Transverse colon (tissue), 4 donors: ENCODE measurements around the gene TNFRSF19. TPM values are rescaled to one million over a fixed set of nuclear protein-coding genes. Genes with fewer than 3 reads are reported as not detected.
A peak's percentile ranks its signal among the peaks of the same experiment; 100 is the strongest.
"Not testable (repeated sequence)": the region's sequence is repeated elsewhere in the genome, so short reads cannot be mapped to it uniquely, and the experiment has no call there.

Experiments
- DNase-seq: peaks from one replicate; pipeline ENCODE4 v3.0.0-alpha.2; 2019
- H3K27ac ChIP-seq, 4 donors: fragments of 200-600 bp; sonication (generic); 2 replicates each; pipeline ENCODE4 v1.5.1; 2016 to 2018; ENCODE audit warnings: inconsistent platforms in 4 of 4
- H3K27me3 ChIP-seq: fragments of 200-600 bp; sonication (generic); 2 replicates; pipeline ENCODE4 v1.5.1; 2017; ENCODE audit warnings: inconsistent platforms
- H3K36me3 ChIP-seq, 4 donors: fragments of 200-600 bp; sonication (generic); 2 replicates each; pipeline ENCODE4 v1.5.1; 2017 to 2019; ENCODE audit warnings: inconsistent platforms in 4 of 4
- H3K4me1 ChIP-seq, 4 donors: fragments of 200-600 bp; sonication (generic); 2 replicates each; pipeline ENCODE4 v1.5.1; 2017 to 2020; ENCODE audit warnings: inconsistent platforms in 4 of 4
- H3K4me3 ChIP-seq, 4 donors: fragments of 200-600 bp; sonication (generic); 1 replicate in 1 of 4; 2 replicates in 3 of 4; pipeline versions ENCODE4 v1.5.1 to v1.6.1; 2017 to 2019; ENCODE audit warnings: inconsistent platforms in 4 of 4
- H3K9me3 ChIP-seq, 2 donors: fragments of 200-600 bp; sonication (generic); 2 replicates each; pipeline ENCODE4 v1.5.1; 2017 to 2019; ENCODE audit warnings: inconsistent platforms in 2 of 2
- EP300 ChIP-seq: sonication (generic); formaldehyde crosslinking; IDR thresholded peaks from one replicate; pipeline ENCODE4 v1.6.1; 2017; ENCODE audit warnings: antibody characterized with exemption, low read depth
- POLR2A ChIP-seq: fragments of 450-650 bp; IDR thresholded peaks from one replicate; pipeline ENCODE4 v1.6.1; 2016; ENCODE audit warnings: antibody characterized with exemption, mild to moderate bottlenecking, moderate library complexity
- POLR2AphosphoS5 ChIP-seq, 3 donors: sonication (generic); formaldehyde crosslinking; IDR thresholded peaks; one replicate each; pipeline ENCODE4 v1.6.1; 2016; ENCODE audit warnings: antibody characterized with exemption in 3 of 3
- WGBS, 2 donors: methylation state at CpG; one replicate each; pipeline ENCODE4 v1.1.5; 2018; ENCODE audit warnings: low coverage in 1 of 2; 5-methylcytosine and 5-hydroxymethylcytosine counted together
- in situ Hi-C, 4 donors: fragments of 200-750 bp; cut with MboI; loops; one replicate each; pipeline versions ENCODE4 v1.15.0 to v1.15.1; 2017; ENCODE audit warnings: low sequenced_read_pairs in 3 of 4, low pct_ligation_motif_present in 1 of 4, low pct_unique_long_range_greater_than_20kb in 1 of 4
- intact Hi-C: fragments of 100-400 bp; cut with DNase I; formaldehyde crosslinking; loops from one replicate; pipeline ENCODE4 v1.15.1; 2023; ENCODE audit warnings: low total_unique reads
- total RNA-seq, 4 donors: library from RNA; depleted of rRNA; stranded (reverse); fragments of >200 nt; gene quantifications; one replicate each; pipeline ENCODE4 v1.1.0, GENCODE V29; 2016
- TF ChIP-seq, protein P1 (sequence below), 5 experiments: fragments of 200-600 bp in 3 of 5; fragments of 450-650 bp in 2 of 5; sonication (generic) in 3 of 5; IDR thresholded peaks; 1 replicate in 2 of 5; 2 replicates in 3 of 5; pipeline ENCODE4 v1.5.1; 2016 to 2017; ENCODE audit warnings: antibody characterized with exemption in 5 of 5, inconsistent platforms in 3 of 5, mild to moderate bottlenecking in 2 of 5, moderate library complexity in 1 of 5

The TNFRSF19 gene, protein sequence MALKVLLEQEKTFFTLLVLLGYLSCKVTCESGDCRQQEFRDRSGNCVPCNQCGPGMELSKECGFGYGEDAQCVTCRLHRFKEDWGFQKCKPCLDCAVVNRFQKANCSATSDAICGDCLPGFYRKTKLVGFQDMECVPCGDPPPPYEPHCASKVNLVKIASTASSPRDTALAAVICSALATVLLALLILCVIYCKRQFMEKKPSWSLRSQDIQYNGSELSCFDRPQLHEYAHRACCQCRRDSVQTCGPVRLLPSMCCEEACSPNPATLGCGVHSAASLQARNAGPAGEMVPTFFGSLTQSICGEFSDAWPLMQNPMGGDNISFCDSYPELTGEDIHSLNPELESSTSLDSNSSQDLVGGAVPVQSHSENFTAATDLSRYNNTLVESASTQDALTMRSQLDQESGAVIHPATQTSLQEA
- total RNA-seq, result 1 to 10 TPM in 1 of 4 donors, under 1 TPM in 2, not detected in 1; 0.80 to 1.3 (median 0.96) TPM

GRCh38 chr13:23570099-23570920 lies at the start of gene TNFRSF19:
TNFRSF19 (plus strand) TSS chr13:23570412; CDS start chr13:23590184, 19,772 bp downstream.
- no peak for DNase-seq
- Histone ChIP-seq H3K9me3 (no peaks in the 10 kb centered on the region), H3K27me3 (peaks cover 45% of the 10 kb centered on the region), H3K36me3 (no peaks in the 10 kb centered on the region), H3K4me3 (no peak within 1 kb of the TSS), H3K4me1 (no peaks in the 10 kb centered on the region), H3K27ac (peak within 1 kb of the TSS in 1 of 4 donors; percentile 13)
- WGBS, 2 donors, result 18 to 20% methylated on average over 6 to 10 of the region's 10 CpGs
- intact Hi-C loops (no loop called here), in situ Hi-C loops (no loop called here)
- no peak for TF ChIP-seq EP300
- TF ChIP-seq POLR2AphosphoS5 (IDR thresholded peaks at IDR 0.05), result peak in 1 of 3 donors; percentile 10

DNA sequence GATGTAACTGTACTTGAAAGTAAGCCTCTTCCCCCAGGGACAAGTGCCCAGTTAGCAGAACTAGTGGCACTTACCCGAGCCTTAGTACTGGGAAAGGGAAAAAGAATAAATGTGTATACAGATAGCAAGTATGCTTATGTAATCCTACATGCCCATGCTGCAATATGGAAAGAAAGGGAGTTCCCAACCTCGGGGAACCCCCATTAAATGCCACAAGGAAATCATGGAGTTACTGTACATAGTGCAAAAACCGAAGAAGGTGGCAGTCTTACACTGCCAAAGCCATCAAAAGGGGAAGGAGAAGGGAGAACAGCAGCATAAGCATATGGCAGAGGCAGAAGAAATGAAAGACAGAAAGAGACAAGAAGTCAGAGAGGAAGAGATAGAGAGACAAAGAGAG lies 40.3 kb upstream of the TNFRSF19 start:
- H3K27me3 ChIP-seq, H3K27ac ChIP-seq, H3K4me1 ChIP-seq, intact Hi-C loops, H3K9me3 ChIP-seq, in situ Hi-C loops, H3K36me3 ChIP-seq, DNase-seq, H3K4me3 ChIP-seq: not testable (repeated sequence)
- 49 to 57% methylated on average over 3 of the region's 3 CpGs for WGBS, 2 donors

DNA sequence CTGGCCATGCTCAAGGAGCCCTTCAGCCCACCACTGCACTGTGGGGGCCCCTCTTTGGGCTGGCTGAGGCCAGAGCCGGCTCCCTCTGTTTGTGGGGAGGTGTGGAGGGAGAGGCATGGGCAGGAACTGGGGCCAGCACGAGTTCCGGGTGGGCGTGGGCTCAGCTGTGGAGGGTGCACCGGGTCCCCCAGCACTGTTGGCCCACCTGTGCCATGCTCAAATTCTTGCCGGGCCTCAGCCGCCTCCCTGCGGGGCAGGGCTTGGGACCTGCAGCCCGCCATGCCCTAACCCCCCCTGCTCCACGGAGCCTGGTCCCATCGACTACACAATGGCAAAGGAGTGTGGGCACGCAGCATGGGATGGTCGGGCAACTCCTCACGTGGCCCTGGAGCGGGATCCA lies 38.8 kb upstream of the TNFRSF19 start:
- no peak overlapping the region for H3K4me3 ChIP-seq
- no peaks in the 10 kb centered on the region for H3K4me1 ChIP-seq
- in situ Hi-C loops, result no loop called here
- no peaks in the 10 kb centered on the region for H3K36me3 ChIP-seq
- no peak overlapping the region for H3K27ac ChIP-seq
- H3K9me3 ChIP-seq, result no peaks in the 10 kb centered on the region
- no peaks in the 10 kb centered on the region for H3K27me3 ChIP-seq
- 94% methylated on average over 14 of the region's 15 CpGs; no CpG with 5 or more reads in 1 of the 2 donors for WGBS, 2 donors
- TF ChIP-seq POLR2A, result no peak
- TF ChIP-seq, protein P1, sequence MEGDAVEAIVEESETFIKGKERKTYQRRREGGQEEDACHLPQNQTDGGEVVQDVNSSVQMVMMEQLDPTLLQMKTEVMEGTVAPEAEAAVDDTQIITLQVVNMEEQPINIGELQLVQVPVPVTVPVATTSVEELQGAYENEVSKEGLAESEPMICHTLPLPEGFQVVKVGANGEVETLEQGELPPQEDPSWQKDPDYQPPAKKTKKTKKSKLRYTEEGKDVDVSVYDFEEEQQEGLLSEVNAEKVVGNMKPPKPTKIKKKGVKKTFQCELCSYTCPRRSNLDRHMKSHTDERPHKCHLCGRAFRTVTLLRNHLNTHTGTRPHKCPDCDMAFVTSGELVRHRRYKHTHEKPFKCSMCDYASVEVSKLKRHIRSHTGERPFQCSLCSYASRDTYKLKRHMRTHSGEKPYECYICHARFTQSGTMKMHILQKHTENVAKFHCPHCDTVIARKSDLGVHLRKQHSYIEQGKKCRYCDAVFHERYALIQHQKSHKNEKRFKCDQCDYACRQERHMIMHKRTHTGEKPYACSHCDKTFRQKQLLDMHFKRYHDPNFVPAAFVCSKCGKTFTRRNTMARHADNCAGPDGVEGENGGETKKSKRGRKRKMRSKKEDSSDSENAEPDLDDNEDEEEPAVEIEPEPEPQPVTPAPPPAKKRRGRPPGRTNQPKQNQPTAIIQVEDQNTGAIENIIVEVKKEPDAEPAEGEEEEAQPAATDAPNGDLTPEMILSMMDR (IDR thresholded peaks at IDR 0.05), result no peak
- TF ChIP-seq EP300, result no peak
- TF ChIP-seq POLR2AphosphoS5 (IDR thresholded peaks at IDR 0.05), result no peak
- intact Hi-C loops, result no loop called here
- DNase-seq, result no peak

DNA sequence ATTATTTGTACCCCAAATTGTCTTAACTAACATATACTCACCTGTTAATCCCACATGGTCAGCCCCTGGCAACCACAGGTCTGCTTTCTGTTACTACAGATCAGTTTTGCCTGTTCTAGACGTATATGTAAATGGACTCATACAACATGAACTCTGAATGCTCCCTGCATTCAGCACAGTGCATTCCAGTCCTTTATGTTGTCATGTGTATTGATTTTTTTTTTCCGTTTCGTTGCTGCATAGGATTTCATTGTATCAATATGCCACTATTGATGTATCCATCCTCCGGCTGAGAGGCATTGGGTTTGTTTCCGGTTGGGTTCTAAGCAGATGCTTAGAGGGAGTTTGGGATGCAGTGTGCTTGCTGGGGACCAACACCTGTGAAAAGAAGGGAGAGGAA lies 36.1 kb upstream of the TNFRSF19 start:
- in situ Hi-C loops (no loop called here), intact Hi-C loops (no loop called here)
- no peak overlapping the region for H3K27ac ChIP-seq
- H3K4me1 ChIP-seq, result no peaks in the 10 kb centered on the region
- no peaks in the 10 kb centered on the region for H3K9me3 ChIP-seq
- DNase-seq, result no peak
- TF ChIP-seq POLR2A, result no peak
- TF ChIP-seq, protein P1 (IDR thresholded peaks at IDR 0.05), result no peak
- no peak for TF ChIP-seq EP300
- TF ChIP-seq POLR2AphosphoS5 (IDR thresholded peaks at IDR 0.05), result no peak
- no peak overlapping the region for H3K4me3 ChIP-seq
- H3K27me3 ChIP-seq, result no peaks in the 10 kb centered on the region
- H3K36me3 ChIP-seq, result no peaks in the 10 kb centered on the region
- 73 to 83% methylated on average over 4 to 5 of the region's 5 CpGs for WGBS, 2 donors

- no peak overlapping the region for H3K27ac ChIP-seq
- H3K4me1 ChIP-seq, result no peaks in the 10 kb centered on the region
- in situ Hi-C loops, result no loop called here
- no peak overlapping the region for H3K4me3 ChIP-seq
- 85 to 86% methylated on average over 4 of the region's 4 CpGs for WGBS, 2 donors
- H3K36me3 ChIP-seq, result no peaks in the 10 kb centered on the region
- no peaks in the 10 kb centered on the region for H3K27me3 ChIP-seq
- no peaks in the 10 kb centered on the region for H3K9me3 ChIP-seq
- no peak for DNase-seq
- TF ChIP-seq POLR2A, result no peak
- no peak for TF ChIP-seq POLR2AphosphoS5 (IDR thresholded peaks at IDR 0.05)
- TF ChIP-seq, protein P1 (IDR thresholded peaks at IDR 0.05), result no peak
- no peak for TF ChIP-seq EP300
- intact Hi-C loops, result no loop called here
Measured at GRCh38 chr13:23541221-23541824, 28.9 kb upstream of the TNFRSF19 start.
